Spleen (tissue), 11 donors: Measurements from ENCODE around the gene MPP1. TPM values are rescaled to one million over a fixed set of nuclear protein-coding genes. Genes with fewer than 3 reads are reported as not detected.
"Not testable (repeated sequence)": the region's sequence is repeated elsewhere in the genome, so short reads cannot be mapped to it uniquely, and the experiment has no call there.

Source experiments
- DNase-seq: peaks from one replicate; pipeline ENCODE4 v3.0.0-alpha.2; 2020
- H3K27ac ChIP-seq, 8 donors: fragments of 200-600 bp; sonication (generic) in 7 of 8; 1 replicate in 4 of 8; 2 replicates in 4 of 8; pipeline versions ENCODE4 v1.5.0 to v1.8.0; 2016 to 2021; ENCODE audit warnings: inconsistent platforms in 4 of 8, mild to moderate bottlenecking in 4 of 8, moderate library complexity in 1 of 8
- H3K27me3 ChIP-seq, 7 donors: fragments of 200-600 bp; sonication (generic) in 6 of 7; replicated peaks in 1 of 7; 1 replicate in 4 of 7; 2 replicates in 3 of 7; pipeline versions ENCODE4 v1.5.0 to v1.8.0; 2016 to 2021; ENCODE audit warnings: inconsistent platforms in 3 of 7, mild to moderate bottlenecking in 1 of 7
- H3K36me3 ChIP-seq, 6 donors: fragments of 200-600 bp; sonication (generic) in 5 of 6; 1 replicate in 4 of 6; 2 replicates in 2 of 6; pipeline versions ENCODE4 v1.5.0 to v1.8.0; 2016 to 2021; ENCODE audit warnings: inconsistent platforms in 2 of 6
- H3K4me1 ChIP-seq, 6 donors: fragments of 200-600 bp; sonication (generic) in 5 of 6; 1 replicate in 3 of 6; 2 replicates in 3 of 6; pipeline versions ENCODE4 v1.5.0 to v1.8.0; 2016 to 2021; ENCODE audit warnings: inconsistent platforms in 3 of 6
- H3K4me3 ChIP-seq, 8 donors: fragments of 200-600 bp; sonication (generic) in 7 of 8; 1 replicate in 4 of 8; 2 replicates in 4 of 8; pipeline versions ENCODE4 v1.5.0 to v1.8.0; 2016 to 2021; ENCODE audit warnings: inconsistent platforms in 4 of 8, mild to moderate bottlenecking in 4 of 8, moderate library complexity in 2 of 8
- H3K9me3 ChIP-seq, 8 donors: fragments of 200-600 bp; sonication (generic) in 7 of 8; 1 replicate in 4 of 8; 2 replicates in 4 of 8; pipeline versions ENCODE4 v1.5.0 to v1.8.0; 2016 to 2021; ENCODE audit warnings: inconsistent platforms in 4 of 8
- POLR2A ChIP-seq, 3 donors: fragments of 450-650 bp; IDR thresholded peaks; one replicate each; pipeline ENCODE4 v1.5.1; 2017; ENCODE audit warnings: antibody characterized with exemption in 3 of 3, mild to moderate bottlenecking in 1 of 3
- POLR2AphosphoS5 ChIP-seq, 3 donors: sonication (generic); formaldehyde crosslinking; IDR thresholded peaks; one replicate each; pipeline ENCODE4 v1.5.1; 2017; ENCODE audit warnings: antibody characterized with exemption in 3 of 3
- WGBS, 5 donors: extraction: QIAGEN DNeasy Blood & Tissue Kit in 3 of 5; methylation state at CpG; one replicate each; pipeline versions ENCODE4 v1.1.5 to v1.1.7; 2013 to 2018; 5-methylcytosine and 5-hydroxymethylcytosine counted together
- intact Hi-C: fragments of 100-400 bp; cut with DNase I; formaldehyde crosslinking; loops from one replicate; pipeline ENCODE4 v1.15.0; 2023; ENCODE audit warnings: low total_unique reads
- polyA plus RNA-seq, 3 donors: library from polyadenylated mRNA; stranded (reverse); fragments of 200-250 nt; gene quantifications; one replicate each; pipeline ENCODE4 v1.2.1, GENCODE V29; 2013
- total RNA-seq, 7 donors: library from RNA; depleted of rRNA in 3 of 7; stranded (reverse); fragments of >200 nt in 3 of 7; fragmentation: NEBNext Ultra II Directional in 4 of 7; extraction: Animal tissue kit (Norgen Biotek cat#: 25700) in 4 of 7; gene quantifications; one replicate each; pipeline versions ENCODE4 v1.1.0 to v1.2.1, GENCODE V29; 2016 to 2021
- TF ChIP-seq, protein P1 (sequence below), 11 experiments: fragments of 200-600 bp in 7 of 11; fragments of 450-650 bp in 4 of 11; sonication (generic) in 4 of 11; IDR thresholded peaks in 8 of 11; conservative IDR thresholded peaks in 3 of 11; 1 replicate in 7 of 11; 2 replicates in 4 of 11; pipeline versions ENCODE4 v1.4.0 to v1.8.0; 2016 to 2021; ENCODE audit warnings: antibody characterized with exemption in 11 of 11, inconsistent platforms in 4 of 11, mild to moderate bottlenecking in 1 of 11
- donor health status: healthy with polysubstance abuse.
- donor health status: DM: no; HTN: no; CAD: no; lungs with moderate emphysema.
- donor health status: DM: no; HTN: no; CAD: no.
- donor health status: Bipolar disorder and iron deficiency.
- donor health status: healthy.
- donor health status: DM: no; HTN: no; CAD: no.
- donor health status: DM: yes; HTN: yes; CAD: no.

MPP1 gene
- total and polyA plus RNA-seq, 10 donors, result 24.3 to 122 (median 80.0) TPM

DNA sequence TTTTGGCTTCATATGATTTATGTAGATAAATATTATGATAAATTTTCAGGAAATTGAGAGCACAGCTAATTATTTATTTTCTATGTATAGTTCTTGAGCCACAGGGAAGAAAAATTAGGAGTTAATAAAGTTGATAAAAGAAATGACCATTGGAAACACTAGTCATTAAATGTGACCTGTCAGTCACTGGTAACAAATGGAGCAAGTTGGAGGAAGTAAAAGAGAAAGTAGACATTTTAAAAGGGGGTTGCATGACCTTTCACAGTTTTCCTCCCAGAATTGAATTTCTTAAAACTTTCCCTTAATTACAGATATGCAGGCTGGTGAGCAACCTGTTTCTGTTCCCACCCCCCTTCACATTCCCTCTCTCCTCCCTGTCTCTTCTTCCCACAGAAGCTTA is 23.8 kb upstream of the MPP1 start:
- Histone ChIP-seq H3K4me1 (peaks cover 0 to 20% (median 0%) of the 10 kb centered on the region in 6 donors), H3K27ac (peak overlapping the region in 1 of 8 donors; percentile 67), H3K27me3 (no peaks in the 10 kb centered on the region), H3K36me3 (no peaks in the 10 kb centered on the region), H3K4me3 (no peak overlapping the region), H3K9me3 (no peaks in the 10 kb centered on the region)
- TF ChIP-seq POLR2A (IDR thresholded peaks at IDR 0.05) (no peak), POLR2AphosphoS5 (IDR thresholded peaks at IDR 0.05) (no peak)
- TF ChIP-seq, protein P1, sequence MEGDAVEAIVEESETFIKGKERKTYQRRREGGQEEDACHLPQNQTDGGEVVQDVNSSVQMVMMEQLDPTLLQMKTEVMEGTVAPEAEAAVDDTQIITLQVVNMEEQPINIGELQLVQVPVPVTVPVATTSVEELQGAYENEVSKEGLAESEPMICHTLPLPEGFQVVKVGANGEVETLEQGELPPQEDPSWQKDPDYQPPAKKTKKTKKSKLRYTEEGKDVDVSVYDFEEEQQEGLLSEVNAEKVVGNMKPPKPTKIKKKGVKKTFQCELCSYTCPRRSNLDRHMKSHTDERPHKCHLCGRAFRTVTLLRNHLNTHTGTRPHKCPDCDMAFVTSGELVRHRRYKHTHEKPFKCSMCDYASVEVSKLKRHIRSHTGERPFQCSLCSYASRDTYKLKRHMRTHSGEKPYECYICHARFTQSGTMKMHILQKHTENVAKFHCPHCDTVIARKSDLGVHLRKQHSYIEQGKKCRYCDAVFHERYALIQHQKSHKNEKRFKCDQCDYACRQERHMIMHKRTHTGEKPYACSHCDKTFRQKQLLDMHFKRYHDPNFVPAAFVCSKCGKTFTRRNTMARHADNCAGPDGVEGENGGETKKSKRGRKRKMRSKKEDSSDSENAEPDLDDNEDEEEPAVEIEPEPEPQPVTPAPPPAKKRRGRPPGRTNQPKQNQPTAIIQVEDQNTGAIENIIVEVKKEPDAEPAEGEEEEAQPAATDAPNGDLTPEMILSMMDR (IDR thresholded peaks at IDR 0.05 in 8 of 11, conservative IDR thresholded peaks at IDR 0.05 in 3 of 11), result no peak
- DNase-seq, result no peak
- intact Hi-C loops, result no loop called here

DNA sequence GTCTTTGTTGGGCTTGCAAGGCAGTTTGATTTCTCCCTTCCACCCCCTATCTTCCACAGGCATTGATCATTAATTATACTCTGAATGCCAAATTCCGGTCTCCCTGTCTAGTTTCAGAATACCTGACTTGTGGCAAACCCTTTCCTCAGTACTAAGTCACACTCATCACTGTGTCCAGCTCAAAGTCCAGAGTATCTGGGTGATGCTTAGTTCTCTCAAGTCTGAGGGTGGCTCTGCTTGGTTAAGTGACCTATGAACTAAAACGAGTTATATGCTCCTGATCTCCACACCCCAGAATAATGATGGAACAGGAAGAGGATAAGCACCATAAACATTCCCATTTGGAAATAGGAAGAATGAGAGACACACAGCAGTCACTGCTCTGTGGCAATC is 22.7 kb upstream of the MPP1 start:
- peak overlapping the region in 4 of 8 donors; percentile 57 to 80 (median 70) for H3K27ac ChIP-seq
- TF ChIP-seq, protein P1 (IDR thresholded peaks at IDR 0.05 in 8 of 11, conservative IDR thresholded peaks at IDR 0.05 in 3 of 11), result no peak
- TF ChIP-seq POLR2A (IDR thresholded peaks at IDR 0.05) (no peak), POLR2AphosphoS5 (IDR thresholded peaks at IDR 0.05) (no peak)
- intact Hi-C loops, result no loop called here
- no peaks in the 10 kb centered on the region for H3K36me3 ChIP-seq
- H3K9me3 ChIP-seq, result no peaks in the 10 kb centered on the region
- H3K4me1 ChIP-seq, result peaks cover 0 to 20% (median 0%) of the 10 kb centered on the region in 6 donors
- no peak for DNase-seq
- 65 to 86% (median 81%) methylated on average over 1 to 2 of the region's 2 CpGs for WGBS, 5 donors
- H3K27me3 ChIP-seq, result no peaks in the 10 kb centered on the region
- no peak overlapping the region for H3K4me3 ChIP-seq

DNA sequence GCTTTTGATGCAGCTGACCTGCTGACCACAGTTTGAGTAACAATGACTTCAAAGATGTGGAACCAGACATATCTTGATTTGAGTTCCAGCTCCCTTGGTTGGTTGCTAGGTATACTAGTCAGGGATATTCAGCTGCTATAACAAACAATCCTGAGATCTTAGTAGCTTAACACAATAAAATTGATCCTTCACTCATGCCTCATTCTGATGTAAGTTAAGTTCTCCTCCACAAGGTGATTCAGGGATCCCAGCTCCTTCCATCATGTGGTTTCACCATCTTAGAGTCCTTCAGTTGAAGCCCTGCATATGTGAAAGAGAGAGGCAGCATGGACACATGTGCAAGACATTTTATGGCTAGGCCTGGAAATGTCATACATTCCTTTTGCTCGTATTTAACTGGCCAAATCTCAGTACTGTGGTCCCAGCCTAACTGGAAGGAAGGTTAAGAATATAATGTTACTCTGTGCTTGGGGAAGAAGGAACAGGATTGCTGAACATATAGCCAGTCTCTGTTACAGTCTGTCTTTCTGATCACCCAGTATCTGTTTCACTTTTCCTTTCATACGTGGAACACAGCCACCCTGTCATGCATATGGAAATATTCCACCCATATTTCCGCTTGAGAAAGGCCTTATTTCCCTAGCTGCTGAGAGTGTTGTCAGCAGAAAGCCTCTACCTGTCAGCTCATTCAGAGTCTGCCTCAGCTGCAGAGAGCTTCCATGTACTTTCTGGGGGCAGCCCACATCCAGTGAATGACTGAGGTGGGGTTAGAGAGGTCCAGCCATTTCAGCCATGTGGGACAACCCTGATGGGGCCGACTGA is 22.1 kb upstream of the MPP1 start:
- H3K27ac ChIP-seq, result peak overlapping the region in 5 of 8 donors; percentile 44 to 80 (median 67)
- WGBS, 5 donors, result 33 to 63% (median 51%) methylated on average over 4 of the region's 4 CpGs
- TF ChIP-seq POLR2AphosphoS5 (IDR thresholded peaks at IDR 0.05), result peak in 2 of 3 donors; percentile 30 to 58
- TF ChIP-seq, protein P1 (IDR thresholded peaks at IDR 0.05 in 8 of 11, conservative IDR thresholded peaks at IDR 0.05 in 3 of 11), result no peak
- TF ChIP-seq POLR2A (IDR thresholded peaks at IDR 0.05), result peak in 1 of 3 donors; percentile 24
- H3K4me1 ChIP-seq, result peaks cover 0 to 20% (median 0%) of the 10 kb centered on the region in 6 donors
- intact Hi-C loops, result no loop called here
- H3K36me3 ChIP-seq, result no peaks in the 10 kb centered on the region
- H3K27me3 ChIP-seq, result no peaks in the 10 kb centered on the region
- H3K9me3 ChIP-seq, result no peaks in the 10 kb centered on the region
- H3K4me3 ChIP-seq, result no peak overlapping the region
- DNase-seq, result no peak

DNA sequence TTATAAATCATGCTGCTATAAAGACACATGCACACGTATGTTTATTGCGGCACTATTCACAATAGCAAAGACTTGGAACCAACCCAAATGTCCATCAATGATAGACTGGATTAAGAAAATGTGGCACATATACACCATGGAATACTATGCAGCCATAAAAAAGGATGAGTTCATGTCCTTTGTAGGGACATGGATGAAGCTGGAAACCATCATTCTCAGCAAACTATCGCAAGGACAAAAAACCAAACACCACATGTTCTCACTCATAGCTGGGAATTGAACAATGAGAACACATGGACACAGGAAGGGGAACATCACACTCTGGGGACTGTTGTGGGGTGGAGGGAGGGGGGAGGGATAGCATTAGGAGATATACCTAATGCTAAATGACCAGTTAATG is 20.3 kb upstream of the MPP1 start:
- H3K27me3 ChIP-seq, intact Hi-C loops: not testable (repeated sequence)
- WGBS, 5 donors, result 83% methylated on average over 2 of the region's 3 CpGs; no CpG with 5 or more reads in 4 of the 5 donors

More for the DNA sequence above, 20.3 kb upstream of the MPP1 start:
- H3K36me3 ChIP-seq, H3K27ac ChIP-seq, DNase-seq, H3K4me3 ChIP-seq, H3K9me3 ChIP-seq: not testable (repeated sequence)
- peaks cover 0 to 20% (median 0%) of the 10 kb centered on the region in 6 donors for H3K4me1 ChIP-seq
